Activated CD4-positive, CD25-positive, alpha-beta regulatory T cell (primary cell): ENCODE data around the gene GRIK2.

Experiments used
- DNase-seq, 4 experiments: peaks; one replicate each; lab custom pipeline; 2025; lab: John Stamatoyannopoulos, UW

Gene GRIK2

GRCh38 chr6:101458336-101458735 lies 64.8 kb downstream of the GRIK2 start:
- no peak for DNase-seq

DNA sequence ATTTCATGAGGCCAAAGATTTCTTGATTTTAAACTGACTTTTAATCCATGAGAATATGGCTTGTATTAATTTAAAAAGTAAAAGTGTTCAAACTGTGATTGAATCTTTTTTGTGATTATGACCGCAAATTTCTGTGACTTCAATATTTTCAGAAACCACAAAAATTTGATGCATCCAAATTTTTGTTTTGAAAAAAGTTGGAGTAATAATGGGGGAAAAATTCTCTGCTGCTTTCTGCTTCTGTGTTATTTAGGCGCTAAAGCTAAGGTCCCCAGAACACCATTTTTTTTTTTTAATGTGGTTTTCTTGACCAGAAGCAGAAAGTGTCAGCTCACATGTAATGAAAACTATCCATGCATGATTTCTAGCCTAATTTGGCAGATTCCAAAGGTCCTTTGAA lies 65.3 kb downstream of the GRIK2 start:
- DNase-seq = no peak

DNA sequence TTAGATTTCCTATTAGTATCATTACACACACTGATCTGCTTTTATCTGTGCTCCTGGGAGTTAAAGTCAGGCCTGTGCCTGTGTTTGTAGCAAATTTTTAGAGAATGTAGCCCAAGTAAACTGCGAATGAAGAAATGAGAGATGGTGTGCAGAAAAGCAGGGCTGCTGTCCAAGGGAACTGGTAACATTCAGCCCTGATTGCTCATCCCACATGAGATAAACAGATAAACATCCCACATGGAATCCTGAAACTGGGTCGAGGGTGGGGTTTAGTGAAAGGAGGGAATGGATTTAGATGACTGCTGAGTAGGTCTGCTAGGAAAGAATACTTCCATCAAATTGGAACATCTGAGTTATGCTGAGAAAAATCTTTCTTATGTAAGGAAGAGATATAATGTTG lies 69.1 kb downstream of the GRIK2 start:
- no peak for DNase-seq

DNA sequence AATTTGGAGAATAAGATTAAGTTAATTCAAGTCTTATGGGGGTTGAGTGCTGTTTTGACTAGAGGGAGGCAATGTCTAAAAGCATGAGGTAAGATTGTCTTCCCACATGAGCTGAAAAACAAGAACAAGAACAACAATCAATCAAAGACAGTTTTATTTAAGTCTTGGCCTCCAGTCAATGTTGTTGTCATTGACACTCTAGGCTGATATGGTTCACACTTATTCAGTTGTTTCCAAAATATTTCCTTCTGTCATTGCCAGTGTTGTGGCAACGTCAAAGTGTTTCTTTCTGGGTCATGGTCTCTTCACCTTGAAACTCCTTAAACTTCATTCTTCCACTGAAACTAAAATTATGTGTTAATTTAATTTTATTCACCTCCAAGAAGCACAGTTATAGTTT lies 72.4 kb downstream of the GRIK2 start:
- no peak for DNase-seq

DNA sequence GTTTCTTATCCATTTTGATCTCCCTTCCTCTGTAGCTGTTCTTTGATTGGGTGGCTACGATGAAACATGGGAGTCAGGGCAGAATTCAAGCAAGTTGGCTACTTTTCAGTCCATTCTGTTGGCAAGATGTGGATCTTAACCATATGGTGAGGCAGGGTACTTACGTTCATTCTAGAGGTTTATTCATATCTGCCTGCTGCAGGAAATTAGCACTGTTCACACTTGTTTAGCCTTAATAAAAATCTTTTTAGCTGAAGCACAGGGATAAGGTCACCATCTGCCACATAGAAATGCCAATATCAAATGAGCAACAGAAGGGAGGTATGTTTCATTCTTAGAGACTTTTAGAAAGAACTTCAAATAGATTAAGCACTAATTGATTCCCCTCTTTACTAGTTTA lies 83.9 kb downstream of the GRIK2 start:
- DNase-seq = no peak

- DNase-seq = no peak
Observed at GRCh38 chr6:101478891-101479290, 85.4 kb downstream of the GRIK2 start.

DNA sequence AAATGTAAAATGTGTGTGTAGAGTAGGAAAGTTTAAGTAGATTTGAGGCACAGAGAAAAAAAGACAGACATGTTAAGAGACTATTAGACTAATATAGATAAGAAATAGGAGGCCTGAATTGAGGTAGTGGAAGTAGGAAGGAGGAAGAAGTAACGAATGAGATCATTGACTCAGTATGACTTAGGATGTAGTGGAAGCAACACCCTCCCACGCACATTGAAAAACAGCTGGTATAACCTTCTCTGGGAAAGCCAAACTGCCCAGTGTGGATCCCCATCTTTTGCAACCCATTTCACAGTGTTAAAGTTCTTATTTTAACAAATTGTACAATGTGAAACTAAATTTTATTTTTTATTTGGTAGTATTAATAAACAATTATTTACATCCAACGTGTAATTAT lies 89.1 kb downstream of the GRIK2 start:
- DNase-seq = no peak

DNA sequence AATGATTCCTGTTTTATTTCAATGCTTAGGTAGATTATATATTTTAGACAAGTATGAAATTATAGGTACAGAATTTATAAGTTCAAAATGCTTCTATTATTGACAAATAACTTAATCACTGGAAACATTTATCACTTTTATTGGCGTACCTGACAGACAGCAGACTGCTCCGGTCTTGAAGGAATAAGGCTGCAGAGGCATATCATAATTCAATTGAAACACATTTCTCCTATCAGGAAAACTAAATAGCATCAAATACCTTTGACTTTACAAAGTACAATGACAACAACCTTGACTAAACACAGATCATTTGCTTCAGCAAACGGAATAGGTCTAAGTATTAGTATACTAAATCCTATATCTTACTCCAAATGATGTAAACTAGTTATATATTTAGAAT lies 91.3 kb downstream of the GRIK2 start:
- no peak for DNase-seq

- no peak for DNase-seq
Observed at GRCh38 chr6:101486124-101486523, 92.6 kb downstream of the GRIK2 start.

DNA sequence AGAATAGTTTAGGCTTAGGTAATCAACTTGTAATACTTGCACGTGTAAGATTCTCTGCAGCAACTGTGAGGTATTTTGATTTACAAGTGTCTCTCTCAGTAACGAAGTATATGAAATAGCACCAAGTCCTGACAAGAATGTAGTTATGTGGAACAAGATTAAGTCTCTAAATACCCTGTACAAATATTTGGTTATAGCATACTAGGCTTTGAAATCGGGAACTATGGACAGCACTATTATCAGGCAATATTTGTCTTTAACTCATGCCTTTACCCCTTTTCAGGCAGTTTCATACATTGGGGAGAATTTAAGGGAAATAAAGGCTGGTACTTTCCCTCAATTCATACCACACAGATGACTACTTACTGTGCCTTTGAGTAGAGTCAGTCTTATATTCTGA lies 93.2 kb downstream of the GRIK2 start:
- no peak for DNase-seq

- DNase-seq = no peak
Observed at GRCh38 chr6:101489456-101489855, 95.9 kb downstream of the GRIK2 start.

DNA sequence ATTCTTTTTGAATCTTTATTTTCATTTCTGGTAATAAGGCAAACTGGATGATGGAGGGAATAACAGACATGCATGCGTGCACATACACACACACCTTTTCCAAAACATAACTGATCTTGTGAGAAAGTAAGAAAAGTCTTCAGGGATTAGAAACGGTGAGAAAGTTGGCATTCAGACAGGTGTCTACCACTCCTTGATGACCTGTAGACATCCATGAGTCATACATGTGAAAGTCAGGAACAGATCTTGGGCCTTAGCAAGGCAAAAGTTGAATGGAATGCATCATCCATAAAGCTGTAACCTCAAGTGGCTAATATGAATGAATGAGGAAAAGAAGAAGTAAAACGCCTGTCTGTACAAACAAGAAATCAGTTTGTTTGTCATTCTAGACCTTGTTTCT lies 97.3 kb downstream of the GRIK2 start:
- DNase-seq = no peak

- no peak for DNase-seq
Observed at GRCh38 chr6:101502818-101503217, 109.3 kb downstream of the GRIK2 start.

DNA sequence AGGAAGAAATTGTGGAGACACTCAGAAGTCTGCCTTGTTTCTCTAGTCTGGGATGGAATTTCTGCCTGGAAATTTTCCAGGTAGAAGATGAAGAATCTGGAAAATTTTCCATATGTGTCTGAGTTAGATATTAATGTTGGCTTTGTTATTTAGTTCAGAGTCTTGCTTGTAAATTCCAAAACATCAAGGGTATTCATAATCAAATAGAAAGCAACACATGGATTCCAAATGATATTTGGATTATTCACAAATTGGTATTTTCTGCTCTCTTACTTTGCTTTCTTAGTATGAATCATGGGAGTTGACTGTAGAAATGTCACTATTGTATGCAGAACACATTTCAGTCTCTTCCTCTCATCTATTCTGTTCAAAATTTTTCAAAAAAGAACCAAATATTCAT lies 116.0 kb downstream of the GRIK2 start:
- no peak for DNase-seq

- DNase-seq = no peak
Observed at GRCh38 chr6:101513181-101513580, 119.7 kb downstream of the GRIK2 start.

GRCh38 chr6:101516578-101516977 lies 123.1 kb downstream of the GRIK2 start:
- no peak for DNase-seq

DNA sequence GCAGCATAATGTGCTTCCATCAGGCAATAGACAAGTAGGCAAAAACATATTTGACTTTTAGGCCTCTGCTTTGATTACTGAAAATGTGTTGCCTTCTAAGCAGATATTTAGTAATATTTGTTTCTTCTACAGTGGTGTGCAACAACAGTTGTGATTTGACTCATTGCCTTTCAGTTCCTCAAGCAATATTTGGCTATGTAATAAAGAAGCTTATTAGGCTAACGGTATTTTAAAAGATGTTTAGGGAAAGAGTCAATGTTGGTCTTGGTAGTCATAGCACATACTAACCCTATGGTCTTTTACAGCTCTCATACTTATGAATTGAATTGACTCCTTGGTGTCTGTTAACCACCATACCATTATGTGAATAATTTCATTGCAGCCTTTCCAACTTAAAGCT lies 124.1 kb downstream of the GRIK2 start:
- DNase-seq = no peak

- no peak for DNase-seq
Observed at GRCh38 chr6:101522254-101522653, 128.7 kb downstream of the GRIK2 start.

GRCh38 chr6:101527467-101527866 lies 134.0 kb downstream of the GRIK2 start:
- DNase-seq = no peak

- DNase-seq = no peak
Observed at GRCh38 chr6:101528801-101529200, 135.3 kb downstream of the GRIK2 start.

GRCh38 chr6:101531538-101531937 lies 138.0 kb downstream of the GRIK2 start:
- no peak for DNase-seq

DNA sequence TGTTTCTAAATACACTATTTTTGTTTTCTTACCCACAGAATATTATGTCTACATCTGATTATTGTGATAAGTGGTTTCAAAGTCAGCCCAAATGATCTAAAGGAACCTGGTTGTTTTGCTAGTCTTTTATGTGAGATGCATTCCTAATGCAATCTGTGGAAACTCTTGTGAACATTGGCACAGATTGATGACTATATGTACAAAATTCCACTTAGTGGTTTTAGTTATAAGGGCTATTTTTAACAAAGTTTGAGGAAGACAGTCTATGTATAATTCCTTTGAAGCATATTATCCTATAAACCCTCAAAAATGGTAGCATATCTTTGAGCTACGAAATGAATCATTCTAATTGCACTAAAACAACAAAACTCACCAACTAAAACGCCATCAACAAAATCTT lies 140.9 kb downstream of the GRIK2 start:
- DNase-seq = no peak

DNA sequence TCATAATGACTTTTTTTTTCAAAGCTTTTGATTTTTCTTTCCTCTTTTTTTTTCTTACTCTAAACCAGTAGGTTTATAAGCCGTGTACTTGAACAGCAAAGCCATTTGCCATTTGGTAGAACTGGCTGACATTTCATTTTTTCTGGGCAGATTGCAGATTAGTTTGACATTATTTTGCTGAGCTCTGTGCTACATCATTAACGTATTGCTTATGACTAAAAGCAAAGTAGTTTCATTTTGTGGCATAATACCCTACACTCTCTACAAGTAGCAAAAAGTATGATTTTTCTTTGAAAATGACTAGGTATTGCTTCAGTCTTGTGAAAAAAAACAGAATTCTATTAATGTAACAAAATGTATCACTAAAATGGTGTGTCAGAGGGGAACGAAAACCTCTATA lies 141.3 kb downstream of the GRIK2 start:
- no peak for DNase-seq

- no peak for DNase-seq
Observed at GRCh38 chr6:101537753-101538316, 144.3 kb downstream of the GRIK2 start.
